SK-N-DZ (cell line): ENCODE data around the gene OR2B2. TPM values are rescaled to one million over a fixed set of nuclear protein-coding genes. Genes with fewer than 3 reads are reported as not detected.
"Not testable (repeated sequence)": the region's sequence is repeated elsewhere in the genome, so short reads cannot be mapped to it uniquely, and the experiment has no call there.

Source experiments
- DNase-seq: peaks from one replicate; pipeline ENCODE4 v3.0.0-alpha.2; 2015; ENCODE audit warnings: low spot score
- polyA plus RNA-seq, 2 experiments: library from polyadenylated mRNA; depleted of rRNA; stranded (reverse); fragments of >200 nt; gene quantifications; 2 replicates each; pipeline ENCODE4 v1.2.3, GENCODE V29; 2014

Gene OR2B2
- not detected in 2 replicates for polyA plus RNA-seq (2014; cell fraction: cytosol; rRNA removed)
- polyA plus RNA-seq (2014; cell fraction: nucleus; rRNA removed): not detected in 2 replicates

DNA sequence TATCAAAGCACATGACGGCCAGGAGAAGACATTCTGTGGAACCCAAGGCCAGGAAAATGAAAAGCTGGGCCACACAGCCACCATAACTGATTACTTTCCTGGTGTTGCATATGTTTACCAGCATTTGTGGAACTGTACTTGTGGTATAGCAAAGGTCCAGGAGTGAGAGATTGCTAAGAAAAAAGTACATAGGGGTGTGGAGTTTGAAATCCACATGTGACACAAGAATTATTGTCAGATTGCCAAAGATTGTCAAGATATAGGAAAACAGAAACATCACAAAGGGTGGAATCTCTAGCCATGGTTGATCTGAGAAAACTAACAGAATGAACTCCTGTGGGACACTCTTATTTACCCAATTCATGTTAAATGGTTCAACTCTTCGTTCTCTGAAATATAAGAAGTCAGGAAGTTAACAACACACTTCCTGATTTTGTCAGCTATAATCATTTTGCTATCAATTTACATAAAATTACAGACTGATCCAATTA lies at the start of gene OR2B2:
Gene OR2B2 (minus strand): TSS at position 441 of the 491 bp plus-strand sequence. CDS start 77 bp downstream, at position 364.
- DNase-seq: no peak

DNA sequence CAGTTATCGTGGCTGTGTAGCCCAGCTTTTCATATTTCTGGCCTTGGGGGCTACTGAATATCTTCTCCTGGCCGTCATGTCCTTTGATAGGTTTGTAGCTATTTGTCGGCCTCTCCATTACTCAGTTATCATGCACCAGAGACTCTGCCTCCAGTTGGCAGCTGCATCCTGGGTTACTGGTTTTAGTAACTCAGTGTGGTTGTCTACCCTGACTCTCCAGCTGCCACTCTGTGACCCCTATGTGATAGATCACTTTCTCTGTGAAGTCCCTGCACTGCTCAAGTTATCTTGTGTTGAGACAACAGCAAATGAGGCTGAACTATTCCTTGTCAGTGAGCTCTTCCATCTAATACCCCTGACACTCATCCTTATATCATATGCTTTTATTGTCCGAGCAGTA lies 45.3 kb upstream of the OR2B2 start:
- DNase-seq: no peak

DNA sequence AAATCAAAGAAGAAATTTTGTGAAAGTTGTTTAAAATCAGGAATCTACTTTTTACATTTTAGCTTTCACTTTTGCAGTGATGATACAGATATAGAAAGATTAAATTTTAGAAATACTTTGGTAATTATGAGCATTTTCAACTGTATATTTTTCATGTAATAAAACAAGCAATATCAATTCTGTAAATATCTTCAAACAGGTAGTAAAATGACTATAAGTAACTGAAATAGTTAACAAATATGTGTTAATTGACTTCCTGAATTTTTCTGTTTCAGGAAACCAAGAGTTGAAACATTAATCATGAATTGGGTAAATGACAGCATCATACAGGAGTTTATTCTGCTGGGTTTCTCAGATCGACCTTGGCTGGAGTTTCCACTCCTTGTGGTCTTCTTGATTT lies 44.7 kb upstream of the OR2B2 start, which contains the start of gene OR2B6:
Gene OR2B6 (plus strand): TSS at position 301 of the 400 bp plus-strand sequence. CDS start 0 bp downstream, at position 301.
- no peak for DNase-seq

DNA sequence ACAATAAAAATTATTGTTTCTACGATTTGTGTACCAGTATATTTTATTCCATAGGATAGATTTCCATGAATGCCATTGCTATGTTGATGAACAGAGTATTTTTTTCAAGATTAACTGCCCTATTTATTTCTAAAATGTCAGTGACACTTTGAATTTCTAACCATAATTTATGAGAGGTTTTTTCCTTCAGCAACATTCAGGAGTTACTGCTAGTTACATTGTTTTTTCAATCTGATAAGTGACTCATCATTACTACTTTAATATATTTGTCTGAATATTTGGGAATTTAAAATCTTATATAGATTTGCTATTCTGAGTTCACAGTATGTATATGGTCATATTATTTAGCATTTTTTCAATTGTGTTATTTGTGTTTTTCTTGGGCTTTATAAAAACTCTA lies 38.8 kb upstream of the OR2B2 start:
- no peak for DNase-seq

DNA sequence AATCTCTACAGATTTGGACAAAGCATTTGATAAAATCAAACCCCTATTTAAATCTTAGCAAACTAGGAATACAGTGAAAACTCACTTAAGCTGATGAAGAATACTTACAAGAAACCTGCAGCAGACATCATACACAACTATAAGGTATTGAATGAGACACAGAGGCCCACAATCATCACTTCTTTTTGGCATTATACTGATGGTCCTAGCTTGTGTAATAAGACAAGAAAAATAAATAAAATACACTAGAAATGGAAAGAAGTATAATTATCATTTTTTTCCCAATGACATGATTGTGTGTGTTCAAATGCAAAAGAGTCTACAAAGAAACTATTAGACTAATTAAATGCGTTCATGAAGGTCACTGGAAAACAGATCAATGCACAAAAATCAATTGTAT lies 36.0 kb upstream of the OR2B2 start:
- no peak for DNase-seq

DNA sequence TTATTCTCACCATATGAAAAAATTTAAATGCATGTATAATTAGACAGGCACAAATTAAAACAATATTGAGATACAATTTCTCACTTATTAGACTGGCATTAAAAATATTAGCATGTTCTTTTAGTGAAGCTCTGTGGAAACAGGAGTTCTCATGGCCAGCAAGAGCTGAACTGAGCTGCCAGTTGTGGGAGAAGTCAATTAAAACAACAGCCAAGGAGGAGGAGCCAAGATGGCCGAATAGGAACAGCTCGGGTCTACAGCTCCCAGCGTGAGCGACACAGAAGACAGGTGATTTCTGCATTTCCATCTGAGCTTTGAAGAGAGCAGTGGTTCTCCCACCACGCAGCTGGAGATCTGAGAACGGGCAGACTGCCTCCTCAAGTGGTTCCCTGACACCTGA lies 30.9 kb upstream of the OR2B2 start:
- peak; percentile 8 for DNase-seq

DNA sequence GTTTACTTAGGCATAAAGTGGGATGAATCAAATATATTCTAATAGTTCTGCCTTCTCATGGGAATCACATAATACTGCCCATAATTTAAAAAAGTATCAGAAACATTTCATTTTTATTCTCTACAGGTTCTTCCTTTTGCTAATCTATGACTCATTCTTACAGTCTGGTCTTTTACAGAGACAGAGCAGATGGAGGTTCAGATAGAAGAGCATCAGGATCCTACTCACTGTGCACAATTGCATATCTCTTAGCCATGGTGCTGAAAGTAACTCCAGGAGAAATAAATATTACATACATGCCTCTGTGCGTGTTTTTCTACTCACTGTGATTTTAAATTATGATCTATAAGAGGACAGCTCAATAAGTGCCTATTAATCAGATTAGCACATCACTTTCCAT lies 28.6 kb upstream of the OR2B2 start:
- no peak for DNase-seq

DNA sequence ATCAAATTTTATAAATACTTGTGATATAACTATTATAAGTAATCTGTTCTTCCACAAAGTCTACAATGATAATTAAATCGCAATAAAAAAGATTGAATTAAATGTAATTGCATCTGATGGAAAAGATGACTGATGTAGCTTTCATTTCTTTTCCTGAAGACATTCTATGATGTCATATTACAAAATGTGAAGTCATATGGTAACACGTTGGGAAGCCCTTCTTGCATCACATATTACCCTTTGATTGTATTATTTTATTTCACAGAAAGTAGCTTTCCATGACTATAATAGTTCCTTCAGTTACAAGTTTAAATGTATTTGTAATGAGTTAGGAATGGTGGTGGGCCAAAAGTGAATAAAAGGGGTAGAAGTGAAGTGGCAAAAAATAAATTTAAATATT lies 19.0 kb upstream of the OR2B2 start:
- no peak for DNase-seq

DNA sequence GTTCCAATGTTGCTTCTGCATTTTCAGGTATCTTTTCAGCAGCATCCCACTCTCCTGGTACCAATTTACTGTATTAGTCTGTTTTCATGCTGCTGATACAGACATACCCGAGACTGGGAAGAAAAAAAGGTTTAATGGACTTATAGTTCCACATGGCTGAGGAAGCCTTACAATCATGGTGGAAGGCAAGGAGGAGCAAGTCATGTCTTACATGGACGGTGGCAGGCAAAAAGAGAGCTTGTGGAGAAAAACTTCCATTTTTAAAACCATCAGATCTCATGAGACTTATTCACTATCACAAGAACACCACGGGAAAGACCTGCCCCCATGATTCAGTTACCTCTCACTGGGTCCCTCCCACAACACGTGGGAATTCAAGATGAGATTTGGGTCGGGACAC lies 17.7 kb upstream of the OR2B2 start:
- not testable (repeated sequence) for DNase-seq

DNA sequence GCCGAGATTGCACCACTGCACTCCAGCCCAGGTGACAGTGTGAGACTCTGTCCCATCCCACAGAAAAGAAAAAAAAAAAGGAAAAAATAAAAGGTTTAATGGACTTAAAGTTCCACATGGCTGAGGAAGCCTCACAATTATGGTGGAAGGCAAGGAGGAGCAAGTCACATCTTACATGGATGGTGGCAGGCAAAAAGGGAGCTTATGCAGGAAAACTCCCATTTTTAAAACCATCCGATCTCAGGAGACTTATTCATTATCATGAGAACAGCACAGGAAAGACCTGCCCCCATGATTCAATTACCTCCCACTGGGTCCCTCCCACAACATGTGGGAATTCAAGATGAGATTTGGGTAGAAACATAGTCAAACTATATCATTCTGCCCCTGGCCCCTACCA lies 15.8 kb upstream of the OR2B2 start:
- not testable (repeated sequence) for DNase-seq

DNA sequence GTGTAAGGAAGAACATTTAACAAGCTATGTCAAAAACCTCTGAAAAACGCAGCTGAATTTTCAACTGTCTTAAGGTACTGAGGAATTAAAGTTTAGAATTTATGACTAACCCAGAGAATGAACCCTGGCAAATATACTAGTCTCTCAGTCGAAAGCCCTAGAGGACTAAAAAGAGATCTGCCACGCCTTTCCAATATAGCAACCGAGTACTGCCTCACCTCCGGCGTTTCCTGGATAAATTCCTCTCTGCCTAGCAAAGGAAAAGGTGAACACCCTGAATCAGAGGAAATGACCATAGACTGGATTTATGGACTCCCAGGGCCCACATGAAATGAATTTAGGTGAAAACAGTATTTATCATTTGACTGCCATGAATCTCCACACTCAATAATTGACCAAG lies 12.0 kb upstream of the OR2B2 start:
- DNase-seq: no peak

DNA sequence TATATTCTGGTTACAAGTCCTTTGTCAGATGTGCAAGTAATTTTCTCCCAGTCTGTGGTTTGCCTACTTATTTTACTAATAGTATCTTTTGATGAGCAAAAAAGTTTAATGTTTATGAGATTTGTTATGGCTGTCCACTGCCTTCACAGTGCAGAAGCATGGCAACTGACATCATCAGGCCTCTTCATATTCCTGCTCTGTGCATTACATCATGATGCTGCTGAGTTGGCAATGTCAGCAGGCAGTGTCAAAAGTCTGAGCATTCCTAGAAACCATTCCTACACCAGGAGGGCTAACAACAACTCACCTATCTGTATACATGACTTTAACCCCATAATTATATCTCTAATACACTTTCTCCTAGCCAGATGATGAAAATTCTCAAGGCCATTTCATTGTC lies 10.8 kb upstream of the OR2B2 start:
- no peak for DNase-seq

DNA sequence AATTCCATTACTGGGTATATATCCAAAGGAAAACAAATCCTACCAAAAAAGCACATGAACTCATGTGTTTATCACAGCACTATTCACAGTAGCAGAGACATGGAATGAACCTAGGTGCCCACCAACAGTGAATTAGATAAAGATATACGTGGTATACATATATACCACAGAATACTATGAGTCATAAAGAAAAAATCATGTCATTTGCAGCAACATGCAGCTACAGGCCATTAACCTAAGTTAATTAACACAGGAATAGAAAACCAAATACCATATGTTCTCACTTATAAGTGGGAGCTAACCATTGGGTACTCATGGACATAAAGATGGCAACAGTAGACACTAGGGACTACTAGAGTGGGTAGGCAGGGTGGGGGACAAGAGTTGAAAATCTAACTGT lies 4.2 kb downstream of the OR2B2 start:
- DNase-seq: no peak

DNA sequence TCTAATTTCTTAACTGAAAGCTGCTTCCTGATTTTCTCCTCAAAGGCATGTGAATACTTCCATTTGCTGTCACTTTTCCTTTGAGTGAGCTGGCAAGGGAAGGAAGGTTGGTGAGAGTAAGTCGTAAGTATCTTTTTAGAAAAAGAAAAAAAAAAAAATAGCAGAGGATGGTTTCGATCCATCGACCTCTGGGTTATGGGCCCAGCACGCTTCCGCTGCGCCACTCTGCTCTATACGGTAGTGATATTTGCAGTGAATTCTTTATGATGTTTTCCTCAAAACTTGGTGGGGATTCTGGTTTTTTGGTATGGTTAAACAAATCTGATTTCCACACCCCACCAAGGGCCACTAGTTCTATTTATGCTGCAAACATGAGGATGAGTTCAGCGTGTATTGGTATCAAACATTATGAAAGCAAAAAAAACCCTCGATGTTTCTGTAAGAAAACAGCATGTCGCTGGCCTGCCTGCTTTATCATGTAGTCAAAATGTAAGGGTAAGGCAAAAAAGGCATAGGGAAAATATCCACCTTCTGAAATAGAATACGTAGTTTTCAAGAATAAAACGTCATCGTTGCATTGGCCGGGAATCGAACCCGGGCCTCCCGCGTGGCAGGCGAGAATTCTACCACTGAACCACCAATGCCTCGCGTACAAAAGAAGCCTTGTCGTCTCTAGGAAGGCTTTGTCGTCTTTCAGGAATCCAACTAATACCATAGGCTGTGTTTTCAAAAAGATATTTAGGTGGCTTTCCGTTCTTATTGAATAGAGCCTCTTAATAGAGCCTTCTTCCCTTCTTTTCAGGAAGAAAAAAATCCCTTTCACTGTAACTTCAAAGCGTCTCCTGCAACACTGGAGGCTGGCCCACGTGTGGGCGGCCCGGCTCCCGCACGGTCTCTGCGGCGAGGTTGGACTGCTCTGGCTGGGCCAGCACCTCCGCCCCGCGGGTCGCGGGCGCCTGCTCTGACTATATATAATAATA lies 9.6 kb downstream of the OR2B2 start:
- DNase-seq: peak; percentile 85

DNA sequence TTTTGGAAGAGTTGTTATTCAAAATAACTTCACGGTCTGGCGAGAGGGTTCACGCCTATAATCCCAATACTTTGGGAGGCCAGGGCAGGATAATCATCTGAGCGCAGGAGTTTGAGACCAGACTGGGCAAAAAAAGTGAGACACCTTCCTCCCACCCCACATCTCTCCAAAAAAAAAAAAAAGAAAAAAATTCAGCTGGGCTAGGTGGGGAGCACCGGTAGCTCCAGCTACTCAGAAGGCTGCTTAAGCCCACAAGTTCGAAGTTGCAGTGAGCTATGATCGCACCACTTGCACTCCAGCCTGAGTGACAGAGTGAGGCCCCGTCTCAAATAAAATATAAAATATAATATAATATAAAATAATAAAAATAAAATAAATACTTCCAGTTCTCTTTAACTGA lies 10.4 kb downstream of the OR2B2 start:
- no peak for DNase-seq

DNA sequence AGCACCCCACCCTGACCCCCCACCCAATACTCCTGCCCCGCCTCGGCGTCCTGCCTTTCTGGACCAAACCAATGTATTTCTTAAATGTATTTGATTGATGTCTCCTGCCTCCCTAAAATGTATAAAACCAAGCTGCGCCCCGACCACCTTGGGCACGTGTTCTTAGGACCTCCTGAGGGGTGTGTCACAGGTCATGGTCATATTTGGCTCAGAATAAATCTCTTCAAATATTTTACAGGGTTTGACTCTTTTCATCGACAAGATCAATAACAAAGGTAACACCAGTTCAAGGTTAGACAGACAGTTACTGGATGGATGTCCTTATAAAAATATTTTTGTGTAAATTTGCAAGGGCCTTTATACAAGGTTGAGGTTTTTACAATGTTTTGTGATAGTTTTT lies 12.0 kb downstream of the OR2B2 start:
- not testable (repeated sequence) for DNase-seq

DNA sequence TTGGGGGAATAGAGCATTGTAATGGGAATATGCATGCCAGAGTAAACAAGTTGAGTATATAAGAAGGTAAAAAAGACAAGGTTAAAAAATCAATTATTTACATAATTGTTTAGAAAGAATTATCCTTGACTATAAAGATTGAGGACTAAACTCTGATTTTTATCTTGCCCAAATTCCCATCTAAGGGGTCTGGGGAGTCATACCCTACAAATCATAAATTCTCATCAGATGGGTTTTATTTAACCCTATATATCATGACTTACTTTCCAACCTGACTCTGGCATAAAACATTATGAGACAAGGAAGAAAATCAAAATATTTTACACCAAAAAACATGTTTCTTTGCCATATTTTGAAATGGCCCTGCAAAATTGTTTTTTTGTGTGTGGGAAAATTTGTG lies 12.7 kb downstream of the OR2B2 start:
- no peak for DNase-seq

DNA sequence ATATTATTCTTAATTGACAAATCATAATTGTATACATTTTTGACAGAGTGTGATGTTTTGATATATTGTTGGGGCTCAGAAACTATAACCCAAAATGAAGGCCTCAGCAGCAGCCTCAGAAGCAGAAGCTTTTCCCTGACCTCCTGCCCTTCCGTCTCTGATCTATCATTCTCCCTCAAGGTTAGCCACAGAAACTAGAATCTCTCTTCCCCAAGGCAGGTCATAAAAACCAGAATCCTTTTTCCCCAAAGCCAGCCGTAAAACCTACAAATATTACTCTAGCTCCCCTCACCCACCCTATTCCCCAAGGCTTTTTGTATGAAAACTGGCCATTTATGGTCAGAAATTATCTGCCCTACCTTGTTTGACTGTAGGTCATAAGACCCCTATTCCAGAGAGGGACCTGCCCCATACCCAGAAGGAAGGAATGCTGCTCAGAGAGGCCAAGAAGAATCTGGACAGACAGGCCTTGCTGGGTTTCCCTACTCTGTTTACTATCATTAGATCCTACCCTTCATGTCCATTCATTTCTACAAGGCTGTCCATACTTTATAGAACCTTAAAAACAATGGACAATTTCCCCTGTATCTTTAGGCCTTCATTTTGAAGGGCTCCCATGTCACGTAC lies 14.5 kb downstream of the OR2B2 start:
- DNase-seq: no peak

DNA sequence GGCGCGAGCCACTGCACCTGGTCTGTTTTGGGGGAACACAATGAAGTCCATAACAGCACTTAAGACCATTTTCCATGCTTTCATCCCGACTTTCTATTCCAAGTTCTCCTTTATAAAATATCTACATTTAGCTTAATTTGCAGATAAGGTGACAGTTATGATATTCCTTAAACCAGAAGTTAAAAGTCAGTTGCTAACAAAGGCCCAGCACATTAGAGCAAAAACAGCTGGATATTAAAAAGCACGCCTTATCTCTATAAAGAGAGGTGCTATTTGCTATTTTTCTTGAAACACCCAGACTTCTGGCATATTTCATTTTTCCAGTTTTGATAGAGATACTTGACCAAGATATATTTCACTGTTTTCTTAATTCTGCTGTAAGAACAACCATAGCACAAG lies 15.8 kb downstream of the OR2B2 start:
- DNase-seq: no peak

DNA sequence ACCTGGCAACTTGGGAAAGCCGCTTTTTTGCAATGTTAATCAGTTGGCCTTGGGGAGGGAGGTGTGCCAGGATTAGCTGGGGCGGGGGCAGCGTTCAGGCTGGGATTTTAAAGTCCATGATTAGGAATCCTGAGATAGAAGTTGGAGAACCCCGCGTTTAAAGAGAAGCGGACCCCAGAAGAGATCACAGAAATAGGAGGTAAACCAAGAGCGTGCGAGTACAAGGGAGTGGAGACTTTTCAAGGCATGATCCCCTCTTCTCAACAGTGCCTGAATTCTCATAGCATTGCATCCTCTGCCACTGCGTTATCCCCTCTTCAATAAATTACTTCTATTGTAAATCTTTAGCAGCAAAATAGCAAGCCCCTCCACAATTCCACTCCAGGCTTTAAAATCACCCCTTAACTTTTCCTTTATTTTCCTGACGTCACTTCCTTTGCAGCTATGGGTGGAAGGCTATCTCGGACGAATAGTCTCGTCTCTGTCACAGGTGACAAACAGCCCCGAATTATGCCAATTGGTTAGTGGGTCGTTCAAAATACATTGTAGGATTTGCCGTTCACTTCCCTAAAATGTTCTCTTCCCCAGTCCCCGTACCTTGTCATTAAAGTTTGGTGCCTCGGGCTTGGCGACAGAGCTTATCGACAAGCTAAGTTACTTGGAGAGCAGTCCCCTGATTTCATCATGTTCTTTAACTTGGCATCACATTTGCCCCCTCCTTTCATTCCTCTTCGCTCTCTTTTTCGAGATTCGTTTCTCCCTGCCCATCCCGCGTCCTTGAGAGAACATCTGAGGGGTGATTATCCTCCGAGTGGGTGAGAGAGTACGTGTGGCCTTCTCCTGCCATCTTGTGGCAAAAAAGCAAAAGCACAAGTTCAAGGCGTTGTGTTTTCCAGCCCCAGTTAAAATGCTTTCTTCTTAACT lies 17.1 kb downstream of the OR2B2 start:
- DNase-seq: peak; percentile 85
